ENCODE results near the gene SIGLEC9. TPM values are rescaled to one million over a fixed set of nuclear protein-coding genes. Genes with fewer than 3 reads are reported as not detected.

SIGLEC9 gene
- total and polyA plus RNA-seq, 9 donors = 1.7 to 10.4 (median 2.9) TPM

DNA sequence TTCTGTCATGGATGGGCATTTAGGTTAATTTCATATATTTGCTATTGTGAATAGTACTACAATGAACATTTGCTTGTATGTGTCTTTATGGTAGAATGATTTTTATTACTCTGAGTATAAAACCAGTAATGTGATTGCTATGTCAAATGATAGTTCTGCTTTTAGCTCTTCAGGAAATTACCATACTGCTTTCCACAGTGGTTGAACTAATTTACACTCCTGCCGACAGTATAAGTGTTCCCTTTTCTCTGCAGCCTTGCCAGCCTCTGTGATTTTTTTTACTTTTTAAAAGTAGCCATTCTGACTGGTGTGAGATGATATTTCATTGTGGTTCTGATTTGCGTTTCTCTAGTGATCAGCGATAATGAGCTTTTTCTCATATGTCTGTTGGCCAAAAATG is 23.9 kb downstream of the SIGLEC9 start:
- Histone ChIP-seq H3K27ac (no peak overlapping the region), H3K4me3 (no peak overlapping the region), H3K9me3 (no peaks in the 10 kb centered on the region), H3K36me3 (no peaks in the 10 kb centered on the region), H3K27me3 (no peaks in the 10 kb centered on the region), H3K4me1 (ENCODE audit: insufficient read depth) (no peaks in the 10 kb centered on the region)
- intact Hi-C loops (cut with DNase I) = no loop called here
- TF ChIP-seq POLR2A (IDR thresholded peaks at IDR 0.05) (no peak), EP300 (IDR thresholded peaks at IDR 0.05) (no peak)
- TF ChIP-seq, protein P1, sequence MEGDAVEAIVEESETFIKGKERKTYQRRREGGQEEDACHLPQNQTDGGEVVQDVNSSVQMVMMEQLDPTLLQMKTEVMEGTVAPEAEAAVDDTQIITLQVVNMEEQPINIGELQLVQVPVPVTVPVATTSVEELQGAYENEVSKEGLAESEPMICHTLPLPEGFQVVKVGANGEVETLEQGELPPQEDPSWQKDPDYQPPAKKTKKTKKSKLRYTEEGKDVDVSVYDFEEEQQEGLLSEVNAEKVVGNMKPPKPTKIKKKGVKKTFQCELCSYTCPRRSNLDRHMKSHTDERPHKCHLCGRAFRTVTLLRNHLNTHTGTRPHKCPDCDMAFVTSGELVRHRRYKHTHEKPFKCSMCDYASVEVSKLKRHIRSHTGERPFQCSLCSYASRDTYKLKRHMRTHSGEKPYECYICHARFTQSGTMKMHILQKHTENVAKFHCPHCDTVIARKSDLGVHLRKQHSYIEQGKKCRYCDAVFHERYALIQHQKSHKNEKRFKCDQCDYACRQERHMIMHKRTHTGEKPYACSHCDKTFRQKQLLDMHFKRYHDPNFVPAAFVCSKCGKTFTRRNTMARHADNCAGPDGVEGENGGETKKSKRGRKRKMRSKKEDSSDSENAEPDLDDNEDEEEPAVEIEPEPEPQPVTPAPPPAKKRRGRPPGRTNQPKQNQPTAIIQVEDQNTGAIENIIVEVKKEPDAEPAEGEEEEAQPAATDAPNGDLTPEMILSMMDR (IDR thresholded peaks at IDR 0.05) = no peak
- no peak for DNase-seq
- 86 to 90% (median 89%) methylated on average over 3 of the region's 3 CpGs for WGBS, 3 donors

DNA sequence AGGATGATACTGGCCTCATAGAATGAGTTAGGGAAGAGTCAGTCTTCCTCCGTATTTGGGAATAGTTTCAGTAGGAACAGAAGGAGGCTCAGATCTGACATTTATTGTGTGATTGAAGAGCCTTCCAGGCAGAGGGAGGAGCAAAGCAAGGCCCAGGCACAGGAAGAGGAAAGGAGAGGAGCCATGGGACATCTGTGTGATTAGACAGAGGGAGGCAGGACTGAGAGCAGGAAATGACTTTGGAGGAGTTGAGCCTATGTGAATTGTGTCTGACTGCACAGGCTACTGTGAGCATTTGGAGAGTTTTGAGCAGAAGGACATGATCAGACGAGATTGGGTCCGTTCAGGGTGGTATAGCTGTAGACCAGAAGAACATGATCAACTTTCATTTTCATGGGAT is 25.9 kb downstream of the SIGLEC9 start:
- Histone ChIP-seq H3K9me3 (no peaks in the 10 kb centered on the region), H3K4me1 (ENCODE audit: insufficient read depth) (no peaks in the 10 kb centered on the region), H3K4me3 (no peak overlapping the region), H3K36me3 (no peaks in the 10 kb centered on the region), H3K27me3 (no peaks in the 10 kb centered on the region), H3K27ac (no peak overlapping the region)
- DNase-seq = no peak
- WGBS, 3 donors = 53 to 65% (median 65%) methylated on average over 3 of the region's 3 CpGs
- intact Hi-C loops (cut with DNase I) = no loop called here
- TF ChIP-seq EP300 (IDR thresholded peaks at IDR 0.05) (no peak), POLR2A (IDR thresholded peaks at IDR 0.05) (no peak)
- TF ChIP-seq, protein P1 (IDR thresholded peaks at IDR 0.05) = no peak

DNA sequence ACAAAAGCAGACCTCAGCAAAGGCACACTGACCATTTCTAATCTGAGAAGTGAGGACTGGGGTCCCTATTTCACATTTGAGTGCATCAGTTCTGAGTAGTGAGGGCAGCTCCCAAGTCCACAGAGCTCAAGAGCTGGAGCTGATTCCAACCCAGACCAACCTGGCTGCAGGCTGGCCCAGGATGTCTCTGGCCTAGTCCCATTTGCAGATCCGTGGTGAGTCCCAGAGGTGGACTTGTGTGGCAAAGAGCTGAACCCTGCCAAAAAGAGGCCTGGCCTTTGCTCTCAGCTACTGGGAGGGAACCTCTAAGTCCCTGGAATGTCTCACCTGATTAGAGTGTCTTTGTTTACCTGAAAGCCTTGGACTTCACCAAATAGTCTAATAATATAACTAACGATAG is 32.0 kb downstream of the SIGLEC9 start:
- Histone ChIP-seq H3K4me3 (no peak overlapping the region), H3K27me3 (no peaks in the 10 kb centered on the region), H3K9me3 (no peaks in the 10 kb centered on the region), H3K27ac (no peak overlapping the region), H3K36me3 (no peaks in the 10 kb centered on the region), H3K4me1 (ENCODE audit: insufficient read depth) (no peaks in the 10 kb centered on the region)
- WGBS, 3 donors = 67 to 80% (median 79%) methylated on average over 2 of the region's 2 CpGs
- TF ChIP-seq POLR2A (IDR thresholded peaks at IDR 0.05) (no peak), EP300 (IDR thresholded peaks at IDR 0.05) (no peak)
- TF ChIP-seq, protein P1 (IDR thresholded peaks at IDR 0.05) = no peak
- intact Hi-C loops (cut with DNase I) = no loop called here
- no peak for DNase-seq

DNA sequence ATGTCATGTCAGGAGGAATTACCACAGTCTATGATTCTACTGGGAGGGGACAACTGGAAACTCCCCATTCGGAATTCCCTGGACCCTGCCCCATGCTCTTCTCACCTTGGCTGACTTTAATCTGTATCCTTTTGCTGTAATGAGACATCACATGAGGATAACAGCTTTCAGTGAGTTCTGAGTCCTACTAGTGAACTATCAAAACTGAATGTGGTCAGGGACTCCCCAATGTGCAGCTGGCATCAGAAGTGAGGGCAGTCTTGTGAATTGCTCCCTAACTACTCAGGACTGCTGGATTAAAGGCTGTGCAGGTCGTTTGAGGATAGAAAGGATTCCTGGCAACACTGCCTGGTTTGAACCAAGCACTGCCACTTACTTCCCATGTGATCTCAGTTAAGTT is 32.6 kb downstream of the SIGLEC9 start:
- peaks cover 2% of the 10 kb centered on the region for H3K4me1 ChIP-seq (ENCODE audit: insufficient read depth)
- no peak for TF ChIP-seq POLR2A (IDR thresholded peaks at IDR 0.05)
- TF ChIP-seq, protein P1 (IDR thresholded peaks at IDR 0.05) = no peak
- no peak for TF ChIP-seq EP300 (IDR thresholded peaks at IDR 0.05)
- no peak overlapping the region for H3K27ac ChIP-seq
- H3K4me3 ChIP-seq = no peak overlapping the region
- intact Hi-C loops (cut with DNase I) = no loop called here
- H3K27me3 ChIP-seq = no peaks in the 10 kb centered on the region
- no peak for DNase-seq
- WGBS, 3 donors = 42 to 54% (median 50%) methylated on average over 2 of the region's 2 CpGs
- H3K9me3 ChIP-seq = no peaks in the 10 kb centered on the region
- H3K36me3 ChIP-seq = no peaks in the 10 kb centered on the region

Data from ovary (tissue), 9 donors.